Activated CD8-positive, alpha-beta memory T cell treated with anti-CD3 and anti-CD28 coated beads for 24 hours (primary cell): Measurements from ENCODE around the gene DAAM2.

ENCODE experiments used
- DNase-seq: peaks from one replicate; pipeline ENCODE4 v3.0.0-alpha.2; 2020

The DAAM2 gene

GRCh38 chr6:39790772-39791171, 1.4 kb upstream of the DAAM2 start:
- DNase-seq: no peak

GRCh38 chr6:39791311-39791710, 865 bp upstream of the DAAM2 start:
- no peak for DNase-seq

DNA sequence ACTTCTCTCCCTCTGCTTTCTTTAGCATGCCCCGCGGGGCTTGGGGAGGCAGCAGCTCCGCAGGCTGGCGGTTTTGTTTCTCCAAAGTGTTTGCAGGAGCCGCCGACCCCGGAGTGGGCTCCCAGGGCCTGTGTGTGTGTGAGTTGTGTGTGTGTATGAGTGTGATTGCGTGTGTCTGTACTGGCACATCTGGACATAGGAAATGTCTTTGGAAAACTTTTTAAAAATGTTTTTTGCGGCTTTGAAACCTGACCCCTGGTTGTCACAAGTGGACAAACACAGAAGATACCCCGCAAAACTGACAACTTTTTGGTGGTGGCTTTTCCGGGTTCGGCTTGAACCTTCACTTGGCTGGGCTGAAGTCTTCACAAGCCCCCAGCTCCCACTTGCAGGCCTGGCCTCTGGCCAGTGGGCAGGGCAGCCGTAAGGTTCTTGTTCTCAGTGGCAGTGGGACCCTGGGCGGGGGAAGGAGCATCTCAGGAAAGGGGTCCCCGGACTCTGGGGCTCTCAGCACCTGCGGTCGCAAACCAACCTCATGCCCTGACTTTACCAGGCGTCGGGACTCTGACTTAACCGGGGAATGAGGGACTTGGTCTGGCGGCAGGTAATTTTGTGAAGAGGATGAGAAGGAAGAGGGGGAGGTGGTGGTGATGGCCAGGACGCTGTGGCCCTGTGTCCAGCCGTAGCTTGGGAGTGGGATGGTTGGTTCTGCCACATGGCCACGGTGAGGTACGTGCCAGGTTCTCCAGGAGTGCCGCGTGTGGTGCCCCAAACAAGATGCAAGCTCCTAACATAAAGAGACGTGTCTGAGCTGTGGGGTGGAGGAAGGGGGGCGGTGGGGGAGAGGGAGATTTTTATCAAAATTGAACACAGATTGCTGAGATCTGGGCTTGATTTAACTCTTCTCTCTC, 619 bp downstream of the DAAM2 start:
- DNase-seq: no peak

DNA sequence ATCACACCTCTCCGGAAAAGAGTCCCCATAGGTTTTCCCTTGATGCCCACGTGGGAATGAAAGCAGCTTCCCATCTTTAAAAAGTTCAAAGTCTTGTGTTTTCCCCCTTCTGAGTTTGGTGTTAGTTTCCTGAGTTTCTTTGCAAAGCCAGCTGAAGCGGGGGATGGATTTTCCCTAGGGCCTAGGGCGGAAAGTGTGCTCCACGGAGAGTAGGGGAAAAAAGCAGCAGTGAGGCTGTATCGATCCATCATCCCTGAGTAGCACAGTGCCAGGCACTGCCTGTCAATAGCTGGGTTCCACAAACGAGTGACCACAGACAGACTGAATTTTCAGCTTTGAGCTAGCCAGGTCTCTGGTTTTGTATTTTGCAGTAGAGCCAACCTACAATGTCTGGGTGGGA, 1.3 kb downstream of the DAAM2 start:
- DNase-seq: no peak

- no peak for DNase-seq
Measured at GRCh38 chr6:39794231-39794630, 2.1 kb downstream of the DAAM2 start.

DNA sequence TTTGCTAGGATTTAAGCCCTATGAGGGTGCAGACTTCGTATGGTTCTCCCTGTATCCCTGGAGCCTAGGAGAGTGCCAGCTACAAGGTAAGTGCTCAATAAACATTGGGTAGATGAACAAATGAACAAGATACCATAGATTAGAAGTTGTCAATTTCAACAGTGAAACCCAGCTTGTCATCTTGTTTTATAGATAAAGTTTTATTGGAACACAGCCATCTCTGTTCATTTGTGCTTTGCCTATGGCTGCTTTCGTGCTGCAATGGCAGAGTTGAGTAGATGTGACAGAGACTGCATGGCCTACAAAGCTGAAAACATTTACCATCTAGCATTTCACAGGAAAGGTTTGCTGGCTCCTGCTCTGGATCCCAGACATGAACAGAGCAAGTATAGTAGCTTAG, 5.6 kb downstream of the DAAM2 start:
- no peak for DNase-seq

DNA sequence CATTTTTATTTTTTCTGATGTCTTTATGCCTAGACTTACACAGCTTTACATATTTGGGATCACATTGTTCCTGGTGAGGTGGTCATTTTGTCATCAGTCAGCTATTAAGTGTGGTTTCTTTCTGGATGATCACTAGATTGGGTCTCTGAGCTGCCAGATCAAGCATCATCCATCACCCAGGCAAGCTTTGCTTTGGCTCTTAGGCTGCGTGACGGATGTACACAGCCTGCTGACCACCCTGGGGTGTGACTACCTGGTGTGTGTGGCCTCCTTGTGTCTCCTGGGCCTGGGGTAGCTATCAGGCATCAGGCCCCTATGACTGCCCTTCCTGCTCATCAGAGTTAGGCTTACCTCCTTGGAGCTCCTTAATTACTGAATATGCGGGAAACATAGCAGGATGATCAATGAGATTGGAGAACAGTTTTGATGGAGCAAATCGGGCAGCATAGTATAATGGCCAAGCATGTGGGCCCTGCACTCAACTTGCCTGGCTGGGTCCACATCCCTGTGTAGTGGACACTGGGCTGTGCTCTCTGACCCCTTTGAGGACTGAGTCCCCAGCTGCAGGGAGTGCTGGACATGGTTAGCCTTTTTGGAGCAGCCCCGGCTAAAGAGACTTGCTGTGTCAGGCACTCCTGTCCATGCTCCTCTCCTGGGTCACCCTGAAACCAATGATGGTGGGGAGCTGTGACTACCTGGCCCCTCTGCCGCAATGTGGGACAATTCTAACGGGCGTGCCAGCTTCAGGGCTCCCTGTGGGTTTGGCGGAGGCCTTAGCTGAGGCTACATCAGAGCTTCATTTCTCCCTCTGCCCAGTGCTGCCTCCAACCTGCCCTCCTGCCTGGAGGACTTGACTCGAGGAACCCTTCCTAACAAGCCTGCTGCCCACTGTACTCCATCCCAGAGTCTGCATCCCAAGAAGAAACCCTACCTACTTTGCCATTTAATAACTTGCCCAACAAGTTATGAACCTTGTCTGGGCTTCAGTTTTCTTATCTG, 8.2 kb downstream of the DAAM2 start:
- no peak for DNase-seq

DNA sequence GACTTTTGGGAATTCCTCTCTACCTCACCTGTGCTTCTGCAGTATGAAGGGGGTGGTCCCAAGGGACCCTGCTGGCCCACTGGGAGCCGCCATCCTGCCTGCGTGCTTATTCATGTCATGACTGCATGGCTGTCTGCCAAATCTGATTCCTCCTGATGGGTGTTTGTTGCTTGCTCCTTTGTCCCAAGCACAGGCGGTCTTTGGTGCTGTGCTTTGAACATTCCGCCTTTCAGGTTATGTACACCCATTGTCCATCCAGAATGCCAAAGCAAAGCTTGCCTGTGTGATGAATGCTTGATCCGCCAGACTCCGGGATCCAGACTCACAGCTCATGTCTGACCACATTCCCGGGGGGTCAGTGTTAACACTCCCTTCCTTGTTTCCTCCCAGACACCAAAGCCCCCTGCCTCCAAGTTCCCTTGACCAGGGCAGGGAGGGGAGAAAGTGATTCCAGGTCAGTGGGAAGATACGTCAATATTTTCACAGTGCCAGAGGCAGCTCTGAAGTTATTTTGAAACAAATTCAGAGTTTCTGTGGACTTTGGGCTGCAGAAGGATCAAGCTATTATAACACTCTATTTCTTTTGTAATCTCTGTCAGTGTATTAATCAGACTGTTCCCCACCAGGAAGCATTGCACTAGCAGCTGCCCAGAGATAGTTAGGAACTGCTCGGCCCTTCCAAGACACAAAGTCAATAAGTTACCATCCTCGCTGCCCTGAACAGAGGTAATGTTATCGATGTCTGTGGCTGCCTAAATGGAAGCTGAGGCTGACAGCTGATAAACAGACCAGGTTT, 9.5 kb downstream of the DAAM2 start:
- no peak for DNase-seq

DNA sequence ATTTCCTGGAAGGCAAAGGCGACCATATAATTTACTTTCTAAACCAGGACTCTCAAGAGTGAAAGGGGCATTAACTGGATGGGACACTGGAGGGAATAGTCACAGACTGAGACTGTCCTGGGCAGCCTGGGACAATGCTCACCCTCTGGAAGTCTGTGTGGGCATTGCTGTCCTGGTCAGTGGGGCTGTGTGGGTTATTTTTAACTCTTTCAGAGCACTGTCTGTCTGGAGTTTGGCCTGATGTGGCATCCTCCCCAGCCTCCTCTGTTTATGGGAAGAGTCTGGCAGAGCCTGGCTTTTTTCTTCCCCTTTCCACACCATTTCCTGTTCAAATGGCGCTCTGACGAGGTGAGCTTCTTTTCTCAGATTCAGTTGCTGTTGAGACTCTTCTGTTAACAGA, 11.7 kb downstream of the DAAM2 start:
- DNase-seq: no peak

GRCh38 chr6:39804466-39805065, 12.4 kb downstream of the DAAM2 start:
- no peak for DNase-seq

GRCh38 chr6:39806278-39806677, 14.1 kb downstream of the DAAM2 start:
- no peak for DNase-seq

DNA sequence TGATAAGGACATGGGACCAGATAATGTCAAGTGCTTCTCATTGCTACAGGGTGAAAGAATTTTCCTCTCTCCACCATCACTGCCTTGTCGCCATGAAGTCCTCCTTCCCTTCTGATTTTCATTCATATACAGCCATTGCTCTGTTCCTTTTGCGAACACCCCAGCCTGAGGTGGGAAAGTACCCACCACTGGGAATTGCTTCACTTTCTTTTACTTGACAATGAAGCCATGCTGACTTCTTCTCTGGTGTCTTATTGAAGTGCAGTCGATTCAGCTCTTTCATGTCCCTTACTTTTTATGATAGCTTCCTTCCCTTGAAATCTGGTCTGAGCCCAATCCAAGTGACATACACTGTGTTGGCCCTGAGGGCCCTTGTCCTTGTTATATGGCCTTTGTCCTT, 16.2 kb downstream of the DAAM2 start:
- DNase-seq: no peak

DNA sequence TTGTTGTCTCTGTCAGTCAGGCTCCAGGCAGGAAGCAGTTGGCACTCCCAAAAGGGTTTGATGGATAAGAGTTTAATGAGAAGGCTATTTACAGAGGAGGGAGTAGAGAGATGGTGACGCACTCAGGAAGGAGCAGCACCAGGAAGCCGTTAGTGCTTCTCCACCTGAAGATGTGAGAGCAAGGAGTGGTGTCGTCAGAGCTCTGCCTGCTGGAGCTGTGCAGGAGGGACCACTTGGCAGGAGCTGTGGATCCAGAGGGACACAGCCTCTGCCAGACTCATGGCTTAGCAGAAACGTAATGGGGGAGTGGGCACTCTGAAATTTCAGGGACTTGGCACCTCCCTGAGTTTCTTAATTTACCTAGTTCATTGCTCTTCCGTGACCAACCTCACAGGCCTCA, 16.8 kb downstream of the DAAM2 start:
- DNase-seq: no peak

DNA sequence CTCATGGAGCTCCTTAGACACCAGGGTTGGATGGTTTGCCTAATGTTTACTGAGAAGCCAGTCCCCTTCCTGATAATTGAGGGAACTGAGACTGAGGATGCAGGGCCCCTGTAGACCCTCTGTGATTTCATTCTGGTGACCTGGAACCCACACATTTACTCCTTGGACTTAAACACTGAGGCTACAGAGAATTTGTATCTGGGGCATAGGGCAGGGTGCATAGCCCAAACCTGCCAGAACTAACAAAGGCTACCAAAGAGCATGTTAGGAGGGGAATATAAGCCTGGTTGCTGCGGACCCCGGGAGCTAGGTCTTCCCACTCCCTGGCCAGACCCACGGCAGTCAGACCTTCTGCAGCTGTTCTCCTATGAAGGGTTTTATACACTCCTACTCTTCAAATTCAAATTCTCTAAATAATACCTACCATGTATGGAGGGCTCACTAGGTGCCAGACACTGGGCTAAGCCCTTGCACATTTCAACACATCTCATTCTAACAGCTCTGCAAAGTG, 19.7 kb downstream of the DAAM2 start:
- no peak for DNase-seq

DNA sequence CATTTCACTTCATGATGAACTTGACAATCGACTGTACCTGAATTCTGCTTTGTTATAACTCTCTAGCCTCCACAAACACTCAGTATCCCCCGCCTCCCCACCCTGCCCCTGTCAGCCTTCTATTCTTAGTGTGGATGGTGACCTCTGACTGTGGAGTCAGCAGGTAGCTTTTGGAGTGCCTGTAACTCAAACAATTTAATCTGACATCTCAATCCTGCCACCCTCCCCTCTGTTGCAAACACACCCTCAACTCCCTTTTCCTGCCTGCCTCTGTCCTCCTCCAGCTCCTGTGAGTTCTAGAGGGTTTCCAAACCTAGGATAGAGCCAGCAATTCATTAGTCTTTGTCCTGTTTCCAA, 20.3 kb downstream of the DAAM2 start:
- no peak for DNase-seq

- DNase-seq: no peak
Measured at GRCh38 chr6:39812853-39813533, 20.8 kb downstream of the DAAM2 start.

GRCh38 chr6:39814236-39814635, 22.1 kb downstream of the DAAM2 start:
- no peak for DNase-seq

GRCh38 chr6:39815356-39815755, 23.2 kb downstream of the DAAM2 start:
- no peak for DNase-seq

GRCh38 chr6:39816747-39817146, 24.6 kb downstream of the DAAM2 start:
- no peak for DNase-seq

GRCh38 chr6:39818695-39819094, 26.5 kb downstream of the DAAM2 start:
- no peak for DNase-seq

DNA sequence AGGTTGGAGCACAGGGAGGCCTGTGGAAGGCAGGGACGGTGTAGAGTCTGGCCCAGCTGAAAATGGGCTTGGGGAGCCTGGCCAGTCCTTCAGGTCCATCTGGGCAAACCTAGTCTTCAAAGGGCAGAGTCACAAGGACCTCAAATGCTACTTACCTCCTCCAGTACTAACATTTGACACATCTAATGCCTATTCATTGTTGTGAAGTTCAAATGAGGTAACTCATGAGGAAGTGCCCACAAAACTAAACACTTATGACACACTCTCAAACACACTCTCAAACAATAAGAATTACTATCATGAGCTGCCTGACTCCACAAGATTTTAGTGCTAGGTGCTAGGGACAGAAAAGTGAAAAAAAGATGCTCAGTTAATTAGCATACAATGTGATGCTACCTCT, 27.1 kb downstream of the DAAM2 start:
- DNase-seq: no peak

- DNase-seq: no peak
Measured at GRCh38 chr6:39819676-39820075, 27.5 kb downstream of the DAAM2 start.
